WTC11 (cell line): ENCODE data around the gene NEDD8. TPM values are rescaled to one million over a fixed set of nuclear protein-coding genes. Genes with fewer than 3 reads are reported as not detected.

Source experiments
- ATAC-seq: fragments of 200-7000 bp; cut with Tn5 transposase; 2 replicates; pipeline ENCODE4 v1.10.0; 2021; ENCODE audit warnings: mild to moderate bottlenecking, moderate library complexity
- CTCF ChIA-PET: fragments of 300-600 bp; sonication (Branson Sonifier 250); formaldehyde crosslinking; loops from one replicate; lab custom pipeline; 2021; ENCODE audit warnings: antibody characterized with exemption; lab: Charles Lee
- POLR2A ChIA-PET: fragments of 350-600 bp; sonication (Branson Sonifier 250); formaldehyde crosslinking; loops from one replicate; lab custom pipeline; 2021; ENCODE audit warnings: antibody characterized with exemption; lab: Charles Lee
- DNase-seq: peaks from one replicate; pipeline ENCODE4 v3.0.0; 2021; ENCODE audit warnings: low spot score
- H3K27ac Mint-ChIP-seq: 2 replicates; pipeline ENCODE4 v1.8.0; 2021; ENCODE audit warnings: mixed read lengths
- H3K27me3 Mint-ChIP-seq: 2 replicates; pipeline ENCODE4 v1.8.0; 2021; ENCODE audit warnings: low read depth, mild to moderate bottlenecking, moderate library complexity, mixed read lengths
- H3K36me3 Mint-ChIP-seq: 2 replicates; pipeline ENCODE4 v1.8.0; 2021; ENCODE audit warnings: mixed read lengths
- H3K4me1 Mint-ChIP-seq: 2 replicates; pipeline ENCODE4 v1.8.0; 2022; ENCODE audit warnings: mixed read lengths
- H3K4me3 Mint-ChIP-seq: 2 replicates; pipeline ENCODE4 v1.8.0; 2021; ENCODE audit warnings: mild to moderate bottlenecking, moderate library complexity, mixed read lengths
- H3K9me3 Mint-ChIP-seq: 2 replicates; pipeline ENCODE4 v1.8.0; 2021; ENCODE audit warnings: mixed read lengths
- ATF1 ChIP-seq: sonication (generic); formaldehyde crosslinking; IDR thresholded peaks from 2 replicates; pipeline ENCODE4 v1.8.1; 2023; ENCODE audit warnings: mild to moderate bottlenecking, moderate library complexity, missing genetic modification reagents
- ETV6 ChIP-seq: sonication (generic); formaldehyde crosslinking; IDR thresholded peaks from 2 replicates; pipeline ENCODE4 v1.8.1; 2022; ENCODE audit warnings: mild to moderate bottlenecking, missing genetic modification reagents
- FOXK1 ChIP-seq: sonication (generic); formaldehyde crosslinking; IDR thresholded peaks from 2 replicates; pipeline ENCODE4 v1.8.0; 2022; ENCODE audit warnings: mild to moderate bottlenecking, moderate library complexity, missing genetic modification reagents
- HMGA2 ChIP-seq: fragments of 250-450 bp; sonication (Bioruptor Pico); IDR thresholded peaks from 2 replicates; pipeline ENCODE4 v1.4.0; 2021; ENCODE audit warnings: mild to moderate bottlenecking, moderate library complexity
- JAZF1 ChIP-seq: fragments of 250-450 bp; sonication (Bioruptor Pico); IDR thresholded peaks from 2 replicates; pipeline ENCODE4 v1.9.0; 2021; ENCODE audit warnings: moderate library complexity, mild to moderate bottlenecking, inconsistent platforms
- JUN ChIP-seq: sonication (generic); formaldehyde crosslinking; IDR thresholded peaks from 2 replicates; pipeline ENCODE4 v1.8.0; 2023; ENCODE audit warnings: mild to moderate bottlenecking, missing genetic modification reagents
- NFATC4 ChIP-seq: fragments of 250-450 bp; sonication (Bioruptor Pico); IDR thresholded peaks from 2 replicates; pipeline ENCODE4 v1.9.0; 2021; ENCODE audit warnings: mild to moderate bottlenecking
- PRRX2 ChIP-seq: fragments of 250-450 bp; sonication (Bioruptor Pico); IDR thresholded peaks from 2 replicates; pipeline ENCODE4 v1.8.0; 2021; ENCODE audit warnings: mild to moderate bottlenecking
- SMAD4 ChIP-seq: sonication (generic); formaldehyde crosslinking; IDR thresholded peaks from 2 replicates; pipeline ENCODE4 v1.8.0; 2022; ENCODE audit warnings: mild to moderate bottlenecking, missing genetic modification reagents
- SOX15 ChIP-seq: fragments of 250-450 bp; sonication (Bioruptor Pico); IDR thresholded peaks from 2 replicates; pipeline ENCODE4 v1.9.0; 2021; ENCODE audit warnings: mild to moderate bottlenecking
- TEAD4 ChIP-seq: sonication (generic); formaldehyde crosslinking; IDR thresholded peaks from 2 replicates; pipeline ENCODE4 v1.8.0; 2022; ENCODE audit warnings: mild to moderate bottlenecking, missing genetic modification reagents
- ZBTB21 ChIP-seq: sonication (generic); formaldehyde crosslinking; IDR thresholded peaks from 2 replicates; pipeline ENCODE4 v1.8.1; 2023; ENCODE audit warnings: mild to moderate bottlenecking, missing genetic modification reagents, borderline replicate concordance
- total RNA-seq: library from RNA; stranded (reverse); gene quantifications from 3 replicates; pipeline ENCODE4 v1.2.3, GENCODE V29; 2021
- TF ChIP-seq, protein P1 (sequence below): sonication (generic); formaldehyde crosslinking; IDR thresholded peaks from 2 replicates; pipeline ENCODE4 v1.8.1; 2022; ENCODE audit warnings: low read depth, missing genetic modification reagents, borderline replicate concordance
- TF ChIP-seq, protein P2 (sequence below): sonication (generic); formaldehyde crosslinking; IDR thresholded peaks from 2 replicates; pipeline ENCODE4 v1.8.0; 2022; ENCODE audit warnings: mild to moderate bottlenecking, missing genetic modification reagents
- TF ChIP-seq, protein P3 (sequence below): sonication (generic); formaldehyde crosslinking; IDR thresholded peaks from 2 replicates; pipeline ENCODE4 v1.8.1; 2023; ENCODE audit warnings: mild to moderate bottlenecking, missing genetic modification reagents
- TF ChIP-seq, protein P4 (sequence below): sonication (generic); formaldehyde crosslinking; IDR thresholded peaks from 2 replicates; pipeline ENCODE4 v1.8.1; 2023; ENCODE audit warnings: mild to moderate bottlenecking, missing genetic modification reagents
- TF ChIP-seq, protein P5 (sequence below): sonication (generic); formaldehyde crosslinking; IDR thresholded peaks from 2 replicates; pipeline ENCODE4 v1.8.1; 2023; ENCODE audit warnings: mild to moderate bottlenecking, missing genetic modification reagents, borderline replicate concordance

Gene NEDD8
- total RNA-seq, 1 experiment from 2014 or later, result 233 TPM

DNA sequence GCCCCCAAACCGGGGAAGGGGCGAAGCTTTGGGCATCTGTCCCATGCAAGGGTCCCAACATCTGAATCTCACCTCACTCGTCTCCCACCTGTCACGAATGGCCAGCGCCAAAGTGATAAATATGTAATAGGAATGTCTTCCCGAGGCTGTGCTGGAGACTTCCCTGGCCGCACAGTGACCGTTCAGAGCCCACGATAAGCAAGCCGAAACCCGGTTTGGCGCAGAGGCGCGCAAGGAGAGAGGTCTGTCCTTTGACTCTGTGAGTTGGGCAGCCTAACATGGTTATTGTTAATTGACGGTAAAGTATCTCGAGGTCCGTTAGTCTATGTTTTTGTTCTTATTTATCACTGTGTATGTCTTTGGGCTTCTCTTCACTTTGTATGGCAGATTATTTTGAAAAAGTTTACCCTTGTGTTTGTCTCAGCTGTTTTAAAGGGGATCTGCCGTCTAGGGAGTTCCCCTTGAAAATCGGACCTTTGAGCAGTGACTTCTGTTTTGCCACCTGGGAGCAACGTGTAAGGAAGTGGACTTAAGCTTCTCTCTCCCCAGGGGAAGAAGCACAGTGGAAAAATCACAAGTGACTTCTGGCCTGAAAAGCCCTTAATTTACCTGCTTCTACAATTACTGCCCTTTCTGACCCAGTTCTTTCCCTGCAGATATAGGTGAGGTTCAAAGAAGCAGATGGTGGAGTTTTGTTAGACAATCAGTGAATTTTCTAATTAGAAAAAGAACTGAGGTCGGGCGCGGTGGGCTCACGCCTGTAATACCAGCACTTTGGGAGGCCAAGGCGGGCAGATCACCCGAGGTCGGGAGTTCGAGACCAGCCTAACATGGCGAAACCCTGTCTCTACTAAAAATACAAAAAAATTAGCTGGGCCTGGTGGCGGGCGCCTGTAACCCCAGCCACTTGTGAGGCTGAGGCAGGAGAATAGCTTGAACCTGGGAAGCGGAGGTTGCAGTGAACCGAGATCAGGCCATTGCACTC is 35.8 kb downstream of the NEDD8 start:
- ChIA-PET CTCF (interaction anchor here (0.7 to 1.8 kb wide), 13 partner anchors 11 to 112 kb away, joined by 3 to 16 read pairs (median 4); partner anchors contain the start of genes CHMP4A, CIDEB, DCAF11 and EMC9), POLR2A (interaction anchor here (0.7 to 1.9 kb wide), 14 partner anchors 13 to 103 kb away, joined by 3 to 20 read pairs (median 4); partner anchors contain the start of genes CHMP4A, IRF9, MDP1 and PCK2)
- peak; percentile 14 for ATAC-seq
- Mint-ChIP-seq H3K27me3 (no peaks in the 10 kb centered on the region), H3K36me3 (peaks cover 38% of the 10 kb centered on the region), H3K27ac (peak overlapping the region; percentile 97), H3K4me3 (peak overlapping the region; percentile 94), H3K4me1 (peaks cover 23% of the 10 kb centered on the region), H3K9me3 (peaks cover 11% of the 10 kb centered on the region)
- no peak for TF ChIP-seq ETV6 (CRISPR knock-in tag)
- TF ChIP-seq, protein P1, sequence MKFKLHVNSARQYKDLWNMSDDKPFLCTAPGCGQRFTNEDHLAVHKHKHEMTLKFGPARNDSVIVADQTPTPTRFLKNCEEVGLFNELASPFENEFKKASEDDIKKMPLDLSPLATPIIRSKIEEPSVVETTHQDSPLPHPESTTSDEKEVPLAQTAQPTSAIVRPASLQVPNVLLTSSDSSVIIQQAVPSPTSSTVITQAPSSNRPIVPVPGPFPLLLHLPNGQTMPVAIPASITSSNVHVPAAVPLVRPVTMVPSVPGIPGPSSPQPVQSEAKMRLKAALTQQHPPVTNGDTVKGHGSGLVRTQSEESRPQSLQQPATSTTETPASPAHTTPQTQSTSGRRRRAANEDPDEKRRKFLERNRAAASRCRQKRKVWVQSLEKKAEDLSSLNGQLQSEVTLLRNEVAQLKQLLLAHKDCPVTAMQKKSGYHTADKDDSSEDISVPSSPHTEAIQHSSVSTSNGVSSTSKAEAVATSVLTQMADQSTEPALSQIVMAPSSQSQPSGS (CRISPR knock-in tag), result no peak
- no peak for TF ChIP-seq NFATC4 (CRISPR knock-in tag)
- TF ChIP-seq, protein P2, sequence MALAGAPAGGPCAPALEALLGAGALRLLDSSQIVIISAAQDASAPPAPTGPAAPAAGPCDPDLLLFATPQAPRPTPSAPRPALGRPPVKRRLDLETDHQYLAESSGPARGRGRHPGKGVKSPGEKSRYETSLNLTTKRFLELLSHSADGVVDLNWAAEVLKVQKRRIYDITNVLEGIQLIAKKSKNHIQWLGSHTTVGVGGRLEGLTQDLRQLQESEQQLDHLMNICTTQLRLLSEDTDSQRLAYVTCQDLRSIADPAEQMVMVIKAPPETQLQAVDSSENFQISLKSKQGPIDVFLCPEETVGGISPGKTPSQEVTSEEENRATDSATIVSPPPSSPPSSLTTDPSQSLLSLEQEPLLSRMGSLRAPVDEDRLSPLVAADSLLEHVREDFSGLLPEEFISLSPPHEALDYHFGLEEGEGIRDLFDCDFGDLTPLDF (CRISPR knock-in tag), result no peak
- no peak for TF ChIP-seq FOXK1 (CRISPR knock-in tag)
- peak; percentile 21 for DNase-seq

DNA sequence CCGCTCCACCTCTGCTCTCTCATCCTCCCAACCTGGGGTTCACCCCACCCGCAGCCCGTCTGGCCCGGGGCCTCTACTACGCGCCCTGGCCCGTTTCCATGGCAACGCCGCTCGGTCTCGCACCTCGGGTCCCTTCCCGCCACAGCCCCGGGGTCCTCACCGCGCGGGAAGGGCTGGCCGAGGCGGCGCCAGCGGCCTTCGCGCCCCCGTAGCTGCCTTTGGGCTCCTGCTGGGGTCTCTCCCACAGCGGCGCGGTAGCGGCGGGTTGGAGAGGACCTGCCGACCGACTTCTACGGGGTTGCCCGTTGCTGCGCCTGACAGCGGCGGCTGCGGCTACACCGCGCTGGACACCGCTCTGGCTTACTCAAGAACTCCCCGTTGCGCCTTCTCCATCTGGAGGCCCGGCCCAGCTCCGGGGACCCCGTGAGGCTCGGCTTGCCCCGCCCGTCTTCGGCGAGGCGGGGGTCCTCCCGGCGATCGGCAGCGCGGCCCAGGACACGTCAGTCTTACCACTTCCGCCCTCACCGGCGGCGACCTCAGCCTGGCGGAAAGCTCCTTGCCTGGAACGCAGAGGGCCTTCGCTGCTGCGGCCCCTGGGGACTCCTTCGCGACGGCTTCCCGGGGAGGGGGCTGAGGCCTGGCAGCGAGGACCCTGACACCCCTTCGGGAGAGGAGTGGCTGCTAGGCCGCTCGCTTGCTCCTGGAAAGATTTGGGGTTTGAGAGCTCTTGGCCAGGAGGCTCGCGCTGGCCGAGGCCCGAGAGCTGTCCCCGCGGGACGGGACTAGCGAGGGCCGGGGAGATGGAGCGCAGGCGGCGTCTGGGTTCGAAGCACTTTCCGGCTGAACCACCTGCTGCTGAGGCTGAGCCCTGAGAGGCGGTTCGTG is 36.7 kb downstream of the NEDD8 start, which contains the start of gene TM9SF1:
Gene TM9SF1 (minus strand): TSS at position 256 of the 885 bp plus-strand sequence. CDS start 422 bp downstream, outside the sequence.
- peak within 1 kb of the TSS; percentile 97 for H3K27ac Mint-ChIP-seq
- ATAC-seq, result peak; percentile 86
- DNase-seq, result peak; percentile 84
- CTCF ChIA-PET, result interaction anchor here (0.7 to 1.8 kb wide), 15 partner anchors 12 to 628 kb away, joined by 3 to 16 read pairs (median 4); partner anchors contain the start of genes AP1G2, CHMP4A, CIDEB and DCAF11
- H3K4me3 Mint-ChIP-seq, result peak within 1 kb of the TSS; percentile 94
- POLR2A ChIA-PET, result interaction anchor here (0.6 to 1.9 kb wide), 16 partner anchors 16 to 132 kb away, joined by 3 to 20 read pairs (median 5); partner anchors contain the start of genes CHMP4A, DCAF11, IRF9 and MDP1
- no peaks in the 10 kb centered on the region for H3K27me3 Mint-ChIP-seq
- peaks cover 34% of the 10 kb centered on the region for H3K36me3 Mint-ChIP-seq
- H3K4me1 Mint-ChIP-seq, result peaks cover 23% of the 10 kb centered on the region
- peaks cover 8% of the 10 kb centered on the region for H3K9me3 Mint-ChIP-seq
- TF ChIP-seq SOX15 (CRISPR knock-in tag) (no peak), ATF1 (CRISPR knock-in tag) (no peak), HMGA2 (no peak), JAZF1 (CRISPR knock-in tag) (no peak), ZBTB21 (no peak), PRRX2 (CRISPR knock-in tag) (no peak; the same call in 1 of the 2 replicates), TEAD4 (CRISPR knock-in tag) (peak; percentile 56; the same call in 1 of the 2 replicates), SMAD4 (peak; percentile 66; the same call in 1 of the 2 replicates), JUN (CRISPR knock-in tag) (peak; percentile 42; the same call in 1 of the 2 replicates)
- TF ChIP-seq, protein P3, sequence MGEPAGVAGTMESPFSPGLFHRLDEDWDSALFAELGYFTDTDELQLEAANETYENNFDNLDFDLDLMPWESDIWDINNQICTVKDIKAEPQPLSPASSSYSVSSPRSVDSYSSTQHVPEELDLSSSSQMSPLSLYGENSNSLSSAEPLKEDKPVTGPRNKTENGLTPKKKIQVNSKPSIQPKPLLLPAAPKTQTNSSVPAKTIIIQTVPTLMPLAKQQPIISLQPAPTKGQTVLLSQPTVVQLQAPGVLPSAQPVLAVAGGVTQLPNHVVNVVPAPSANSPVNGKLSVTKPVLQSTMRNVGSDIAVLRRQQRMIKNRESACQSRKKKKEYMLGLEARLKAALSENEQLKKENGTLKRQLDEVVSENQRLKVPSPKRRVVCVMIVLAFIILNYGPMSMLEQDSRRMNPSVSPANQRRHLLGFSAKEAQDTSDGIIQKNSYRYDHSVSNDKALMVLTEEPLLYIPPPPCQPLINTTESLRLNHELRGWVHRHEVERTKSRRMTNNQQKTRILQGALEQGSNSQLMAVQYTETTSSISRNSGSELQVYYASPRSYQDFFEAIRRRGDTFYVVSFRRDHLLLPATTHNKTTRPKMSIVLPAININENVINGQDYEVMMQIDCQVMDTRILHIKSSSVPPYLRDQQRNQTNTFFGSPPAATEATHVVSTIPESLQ (CRISPR knock-in tag), result no peak
- TF ChIP-seq, protein P1 (CRISPR knock-in tag), result no peak
- TF ChIP-seq, protein P2 (CRISPR knock-in tag), result peak; percentile 80
- TF ChIP-seq, protein P4, sequence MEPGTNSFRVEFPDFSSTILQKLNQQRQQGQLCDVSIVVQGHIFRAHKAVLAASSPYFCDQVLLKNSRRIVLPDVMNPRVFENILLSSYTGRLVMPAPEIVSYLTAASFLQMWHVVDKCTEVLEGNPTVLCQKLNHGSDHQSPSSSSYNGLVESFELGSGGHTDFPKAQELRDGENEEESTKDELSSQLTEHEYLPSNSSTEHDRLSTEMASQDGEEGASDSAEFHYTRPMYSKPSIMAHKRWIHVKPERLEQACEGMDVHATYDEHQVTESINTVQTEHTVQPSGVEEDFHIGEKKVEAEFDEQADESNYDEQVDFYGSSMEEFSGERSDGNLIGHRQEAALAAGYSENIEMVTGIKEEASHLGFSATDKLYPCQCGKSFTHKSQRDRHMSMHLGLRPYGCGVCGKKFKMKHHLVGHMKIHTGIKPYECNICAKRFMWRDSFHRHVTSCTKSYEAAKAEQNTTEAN (CRISPR knock-in tag), result peak; percentile 33; the same call in 1 of the 2 replicates
- TF ChIP-seq, protein P5, sequence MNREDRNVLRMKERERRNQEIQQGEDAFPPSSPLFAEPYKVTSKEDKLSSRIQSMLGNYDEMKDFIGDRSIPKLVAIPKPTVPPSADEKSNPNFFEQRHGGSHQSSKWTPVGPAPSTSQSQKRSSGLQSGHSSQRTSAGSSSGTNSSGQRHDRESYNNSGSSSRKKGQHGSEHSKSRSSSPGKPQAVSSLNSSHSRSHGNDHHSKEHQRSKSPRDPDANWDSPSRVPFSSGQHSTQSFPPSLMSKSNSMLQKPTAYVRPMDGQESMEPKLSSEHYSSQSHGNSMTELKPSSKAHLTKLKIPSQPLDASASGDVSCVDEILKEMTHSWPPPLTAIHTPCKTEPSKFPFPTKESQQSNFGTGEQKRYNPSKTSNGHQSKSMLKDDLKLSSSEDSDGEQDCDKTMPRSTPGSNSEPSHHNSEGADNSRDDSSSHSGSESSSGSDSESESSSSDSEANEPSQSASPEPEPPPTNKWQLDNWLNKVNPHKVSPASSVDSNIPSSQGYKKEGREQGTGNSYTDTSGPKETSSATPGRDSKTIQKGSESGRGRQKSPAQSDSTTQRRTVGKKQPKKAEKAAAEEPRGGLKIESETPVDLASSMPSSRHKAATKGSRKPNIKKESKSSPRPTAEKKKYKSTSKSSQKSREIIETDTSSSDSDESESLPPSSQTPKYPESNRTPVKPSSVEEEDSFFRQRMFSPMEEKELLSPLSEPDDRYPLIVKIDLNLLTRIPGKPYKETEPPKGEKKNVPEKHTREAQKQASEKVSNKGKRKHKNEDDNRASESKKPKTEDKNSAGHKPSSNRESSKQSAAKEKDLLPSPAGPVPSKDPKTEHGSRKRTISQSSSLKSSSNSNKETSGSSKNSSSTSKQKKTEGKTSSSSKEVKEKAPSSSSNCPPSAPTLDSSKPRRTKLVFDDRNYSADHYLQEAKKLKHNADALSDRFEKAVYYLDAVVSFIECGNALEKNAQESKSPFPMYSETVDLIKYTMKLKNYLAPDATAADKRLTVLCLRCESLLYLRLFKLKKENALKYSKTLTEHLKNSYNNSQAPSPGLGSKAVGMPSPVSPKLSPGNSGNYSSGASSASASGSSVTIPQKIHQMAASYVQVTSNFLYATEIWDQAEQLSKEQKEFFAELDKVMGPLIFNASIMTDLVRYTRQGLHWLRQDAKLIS (CRISPR knock-in tag), result 0 out of 2 replicates have a peak, but pooled peaks have one; percentile 56
